ENCODE data around the gene CNGB1. TPM values are rescaled to one million over a fixed set of nuclear protein-coding genes. Genes with fewer than 3 reads are reported as not detected.
A peak's percentile ranks its signal among the peaks of the same experiment; 100 is the strongest.
"Not testable (repeated sequence)": the region's sequence is repeated elsewhere in the genome, so short reads cannot be mapped to it uniquely, and the experiment has no call there.

The CNGB1 gene
- polyA plus RNA-seq, 2 of the 4 experiments (the other 2 are of a cell fraction), result 0.23 to 0.39 TPM

GRCh38 chr16:57837305-57838125, 133.4 kb downstream of the CNGB1 start (continued):
- TF ChIP-seq CEBPB (IDR thresholded peaks at IDR 0.05) (no peak), POLR2AphosphoS2 (conservative IDR thresholded peaks at IDR 0.05; ENCODE audit: low read length) (no peak), NFE2L2 (conservative IDR thresholded peaks at IDR 0.05; ENCODE audit: low read length) (no peak), POLR2A (IDR thresholded peaks at IDR 0.05; ENCODE audit: low read length) (no peak), HES2 (IDR thresholded peaks at IDR 0.05) (no peak), RNF2 (IDR thresholded peaks at IDR 0.05; ENCODE audit: borderline replicate concordance, low read depth) (no peak), RAD21 (conservative IDR thresholded peaks at IDR 0.05 in 1 of 2, IDR thresholded peaks at IDR 0.05 in 1 of 2) (no peak), KDM5A (IDR thresholded peaks at IDR 0.05) (no peak)

GRCh38 chr16:57835439-57835838, 135.5 kb downstream of the CNGB1 start:
- DNase-seq (ENCODE audit: low read depth in 1 of 2, low spot score in 1 of 2), result not testable (repeated sequence)
- peak overlapping the region; percentile 29 for H3K4me2 ChIP-seq

GRCh38 chr16:57834936-57835335, 136.0 kb downstream of the CNGB1 start:
- peak overlapping the region; percentile 29 for H3K4me2 ChIP-seq
- TF ChIP-seq, protein P1, sequence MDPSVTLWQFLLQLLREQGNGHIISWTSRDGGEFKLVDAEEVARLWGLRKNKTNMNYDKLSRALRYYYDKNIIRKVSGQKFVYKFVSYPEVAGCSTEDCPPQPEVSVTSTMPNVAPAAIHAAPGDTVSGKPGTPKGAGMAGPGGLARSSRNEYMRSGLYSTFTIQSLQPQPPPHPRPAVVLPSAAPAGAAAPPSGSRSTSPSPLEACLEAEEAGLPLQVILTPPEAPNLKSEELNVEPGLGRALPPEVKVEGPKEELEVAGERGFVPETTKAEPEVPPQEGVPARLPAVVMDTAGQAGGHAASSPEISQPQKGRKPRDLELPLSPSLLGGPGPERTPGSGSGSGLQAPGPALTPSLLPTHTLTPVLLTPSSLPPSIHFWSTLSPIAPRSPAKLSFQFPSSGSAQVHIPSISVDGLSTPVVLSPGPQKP (IDR thresholded peaks at IDR 0.05; ENCODE audit: low read depth, low read length), result no peak
- TF ChIP-seq RNF2 (IDR thresholded peaks at IDR 0.05; ENCODE audit: borderline replicate concordance, low read depth) (no peak), BHLHE40 (IDR thresholded peaks at IDR 0.05; ENCODE audit: low read depth, low read length) (no peak), USF2 (IDR thresholded peaks at IDR 0.05) (no peak), POLR2AphosphoS2 (conservative IDR thresholded peaks at IDR 0.05; ENCODE audit: low read length) (no peak)
- ATAC-seq, result peak; percentile 77 to 84; a peak in 5 of 6 replicates
- no peaks in the 10 kb centered on the region for H3K9me3 ChIP-seq
- ChIA-PET POLR2A (no interaction called here), CTCF (interaction anchor here (0.6 to 2.6 kb wide), 7 partner anchors 18 to 64 kb away, joined by 3 to 15 read pairs (median 4); partner anchors contain the start of gene KIFC3)
- peaks cover 38% of the 10 kb centered on the region for H3K4me1 ChIP-seq
- 27% methylated on average over 5 of the region's 5 CpGs for WGBS (ENCODE audit: missing lambda C conversion rate)
- FAIRE-seq, result no peak
- peak overlapping the region; percentile 13 to 84 for H3K27ac ChIP-seq
- H3K4me3 ChIP-seq, result no peak overlapping the region
- peak; percentile 54 to 64 for DNase-seq (ENCODE audit: low read depth in 1 of 2, low spot score in 1 of 2)

More at GRCh38 chr16:57835439-57835838, 135.5 kb downstream of the CNGB1 start:
- H3K4me3 ChIP-seq; POLR2A ChIA-PET; H3K9me3 ChIP-seq; FAIRE-seq; TF ChIP-seq FOSL2 (IDR thresholded peaks at IDR 0.05): not testable (repeated sequence)
- peak overlapping the region; percentile 47 to 84; a peak in 5 of 6 replicates for H3K27ac ChIP-seq
- peaks cover 33% of the 10 kb centered on the region for H3K4me1 ChIP-seq
- TF ChIP-seq FOSL2 (CRISPR knock-in tag; IDR thresholded peaks at IDR 0.05), result peak; percentile 60
- WGBS (ENCODE audit: missing lambda C conversion rate), result 26% methylated on average over 4 of the region's 4 CpGs
- CTCF ChIA-PET, result interaction anchor here (1.3 to 2.6 kb wide), 2 partner anchors 28 to 64 kb away, joined by 4 to 15 read pairs; no protein-coding TSS in a partner anchor
- peak; percentile 45 to 66; a peak in 3 of 6 replicates for ATAC-seq

Other genes with a start within 250 kb of the CNGB1 start
- gene KATNB1, start 235.4 kb downstream of the CNGB1 start, polyA plus RNA-seq (2011; rRNA removed), result 18.6 and 21.1 TPM in 2 replicates
- gene KATNB1, start 235.4 kb downstream of the CNGB1 start, polyA plus RNA-seq (2017; fragmentation: RNase III; extraction: RNeasy Plus Mini Kit Qiagen cat#74134 plus additional on column Dnase treatment), result 18.1 to 21.0 TPM (median 19.1 TPM) in 3 replicates
- 127 and 128 TPM in 2 replicates for gene KIFC3, start 168.6 kb downstream of the CNGB1 start, polyA plus RNA-seq (2011; rRNA removed)
- gene KIFC3, start 168.6 kb downstream of the CNGB1 start, polyA plus RNA-seq (2017; fragmentation: RNase III; extraction: RNeasy Plus Mini Kit Qiagen cat#74134 plus additional on column Dnase treatment), result 171 to 180 TPM (median 178 TPM) in 3 replicates
- gene ZNF319, start 29.5 kb upstream of the CNGB1 start, polyA plus RNA-seq (2011; rRNA removed), result 10.8 and 12.0 TPM in 2 replicates
- gene ZNF319, start 29.5 kb upstream of the CNGB1 start, polyA plus RNA-seq (2017; fragmentation: RNase III; extraction: RNeasy Plus Mini Kit Qiagen cat#74134 plus additional on column Dnase treatment), result 11.1 to 11.6 TPM (median 11.3 TPM) in 3 replicates
- 88.2 and 88.8 TPM in 2 replicates for gene USB1, start 30.3 kb upstream of the CNGB1 start, polyA plus RNA-seq (2011; rRNA removed)
- 132 to 143 TPM (median 140 TPM) in 3 replicates for gene USB1, start 30.3 kb upstream of the CNGB1 start, polyA plus RNA-seq (2017; fragmentation: RNase III; extraction: RNeasy Plus Mini Kit Qiagen cat#74134 plus additional on column Dnase treatment)
- 4.3 and 5.2 TPM in 2 replicates for gene MMP15, start 54.6 kb upstream of the CNGB1 start, polyA plus RNA-seq (2011; rRNA removed)
- 9.8 to 11.2 TPM (median 10.3 TPM) in 3 replicates for gene MMP15, start 54.6 kb upstream of the CNGB1 start, polyA plus RNA-seq (2017; fragmentation: RNase III; extraction: RNeasy Plus Mini Kit Qiagen cat#74134 plus additional on column Dnase treatment)
- 51.0 and 53.1 TPM in 2 replicates for gene CFAP20, start 158.3 kb upstream of the CNGB1 start, polyA plus RNA-seq (2011; rRNA removed)
- 44.4 to 46.5 TPM (median 45.3 TPM) in 3 replicates for gene CFAP20, start 158.3 kb upstream of the CNGB1 start, polyA plus RNA-seq (2017; fragmentation: RNase III; extraction: RNeasy Plus Mini Kit Qiagen cat#74134 plus additional on column Dnase treatment)
- 47.6 and 64.3 TPM in 2 replicates for gene CSNK2A2, start 227.0 kb upstream of the CNGB1 start, polyA plus RNA-seq (2011; rRNA removed)
- 42.5 to 44.3 TPM (median 44.0 TPM) in 3 replicates for gene CSNK2A2, start 227.0 kb upstream of the CNGB1 start, polyA plus RNA-seq (2017; fragmentation: RNase III; extraction: RNeasy Plus Mini Kit Qiagen cat#74134 plus additional on column Dnase treatment)